Gastrocnemius medialis (tissue), 4 donors: ENCODE measurements around the gene GFAP.

Source experiments
- POLR2A ChIP-seq, 2 donors: fragments of 450-650 bp; IDR thresholded peaks; one replicate each; pipeline ENCODE4 v1.6.1; 2017; ENCODE audit warnings: antibody characterized with exemption in 2 of 2, mild to moderate bottlenecking in 2 of 2, moderate library complexity in 2 of 2
- TF ChIP-seq, protein P1 (sequence below), 5 experiments: fragments of 450-650 bp in 3 of 5; fragments of 200-600 bp in 2 of 5; sonication (generic) in 2 of 5; IDR thresholded peaks in 4 of 5; conservative IDR thresholded peaks in 1 of 5; 1 replicate in 4 of 5; 2 replicates in 1 of 5; pipeline ENCODE4 v1.5.1; 2016 to 2019; ENCODE audit warnings: antibody characterized with exemption in 5 of 5, mild to moderate bottlenecking in 3 of 5, moderate library complexity in 3 of 5

DNA sequence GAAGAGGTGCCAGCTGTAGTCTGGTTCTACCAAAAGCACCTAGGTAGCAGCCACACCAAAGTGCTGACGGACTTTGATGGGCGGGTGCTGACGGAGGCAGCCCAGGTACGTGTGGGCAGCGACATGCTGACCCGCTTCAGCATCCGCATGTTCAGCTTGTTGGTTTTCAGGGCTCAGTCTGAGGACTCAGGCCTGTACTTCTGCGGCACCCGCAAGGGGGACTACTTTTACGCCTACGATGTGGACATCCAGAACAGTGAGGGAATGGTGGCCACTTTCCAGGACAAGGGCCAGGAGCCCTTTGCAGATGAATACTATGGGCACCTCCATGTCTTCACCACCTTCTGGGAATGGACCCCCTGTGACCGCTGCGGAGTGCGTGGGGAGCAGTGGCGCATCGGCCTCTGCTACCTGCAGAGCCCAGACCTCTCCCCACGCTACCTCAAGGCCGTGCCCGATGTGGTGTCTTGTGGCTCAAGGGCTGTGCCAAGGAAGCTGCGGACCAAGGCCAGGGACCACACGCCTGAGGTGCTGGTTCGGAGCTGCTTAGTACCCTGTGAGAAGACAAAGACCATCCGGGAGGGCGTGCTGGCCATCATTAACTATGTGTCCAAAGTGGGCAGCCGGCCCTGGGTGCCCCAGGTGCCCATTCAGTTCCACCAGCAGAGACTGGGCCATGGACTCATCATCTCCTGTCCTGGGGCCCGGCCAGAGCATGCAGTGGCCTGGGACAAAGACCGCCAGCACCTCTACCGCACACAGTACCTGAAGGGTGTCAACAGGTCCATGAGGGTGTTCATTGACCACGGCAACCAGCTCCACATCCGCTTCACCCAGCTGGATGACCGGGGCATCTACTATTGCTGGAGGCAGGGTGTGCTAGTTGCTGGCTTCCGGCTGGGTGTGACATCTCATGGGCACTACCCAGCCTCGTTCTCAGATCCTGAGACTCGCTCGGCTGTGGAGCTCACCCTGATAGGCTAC is 11.0 kb downstream of the GFAP start:
- TF ChIP-seq, protein P1, sequence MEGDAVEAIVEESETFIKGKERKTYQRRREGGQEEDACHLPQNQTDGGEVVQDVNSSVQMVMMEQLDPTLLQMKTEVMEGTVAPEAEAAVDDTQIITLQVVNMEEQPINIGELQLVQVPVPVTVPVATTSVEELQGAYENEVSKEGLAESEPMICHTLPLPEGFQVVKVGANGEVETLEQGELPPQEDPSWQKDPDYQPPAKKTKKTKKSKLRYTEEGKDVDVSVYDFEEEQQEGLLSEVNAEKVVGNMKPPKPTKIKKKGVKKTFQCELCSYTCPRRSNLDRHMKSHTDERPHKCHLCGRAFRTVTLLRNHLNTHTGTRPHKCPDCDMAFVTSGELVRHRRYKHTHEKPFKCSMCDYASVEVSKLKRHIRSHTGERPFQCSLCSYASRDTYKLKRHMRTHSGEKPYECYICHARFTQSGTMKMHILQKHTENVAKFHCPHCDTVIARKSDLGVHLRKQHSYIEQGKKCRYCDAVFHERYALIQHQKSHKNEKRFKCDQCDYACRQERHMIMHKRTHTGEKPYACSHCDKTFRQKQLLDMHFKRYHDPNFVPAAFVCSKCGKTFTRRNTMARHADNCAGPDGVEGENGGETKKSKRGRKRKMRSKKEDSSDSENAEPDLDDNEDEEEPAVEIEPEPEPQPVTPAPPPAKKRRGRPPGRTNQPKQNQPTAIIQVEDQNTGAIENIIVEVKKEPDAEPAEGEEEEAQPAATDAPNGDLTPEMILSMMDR (IDR thresholded peaks at IDR 0.05 in 4 of 5, conservative IDR thresholded peaks at IDR 0.05 in 1 of 5): no peak
- no peak for TF ChIP-seq POLR2A (IDR thresholded peaks at IDR 0.05)
